SK-N-DZ (cell line): ENCODE results near the gene LENG9.

ENCODE experiments used
- DNase-seq: peaks from one replicate; pipeline ENCODE4 v3.0.0-alpha.2; 2015; ENCODE audit warnings: low spot score

Gene LENG9

DNA sequence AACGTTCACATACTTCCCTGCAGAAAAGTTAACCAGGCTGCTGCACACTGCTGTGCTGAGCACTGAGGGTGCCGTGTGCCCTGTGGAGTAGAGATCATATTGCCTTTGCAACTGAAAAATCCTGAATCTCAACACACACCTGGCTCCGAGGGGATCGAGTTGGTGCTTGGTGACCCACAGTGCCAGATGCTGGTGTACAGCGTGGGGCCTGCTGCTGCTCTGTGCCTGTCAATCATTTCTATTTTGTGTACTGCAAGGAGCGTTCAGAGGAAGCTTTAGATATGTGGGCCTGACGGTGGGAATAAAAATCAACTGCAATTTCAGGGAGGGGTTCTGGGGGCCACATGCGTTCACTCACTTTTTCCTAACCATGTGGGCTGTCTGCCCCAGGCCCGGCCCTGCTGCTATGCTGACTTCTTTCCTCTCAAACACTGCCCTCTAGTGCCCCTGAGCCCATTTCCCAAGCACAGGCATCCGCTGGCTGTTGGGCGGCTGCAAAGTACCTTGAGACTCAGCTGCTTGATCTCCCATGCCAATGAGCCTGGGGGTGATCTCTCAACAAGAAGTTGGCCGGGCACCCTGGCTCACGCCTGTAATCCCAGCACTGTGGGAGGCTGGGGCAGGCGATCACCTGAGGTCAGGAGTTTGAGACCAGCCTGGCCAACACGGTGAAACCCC is 24.3 kb downstream of the LENG9 start:
- no peak for DNase-seq

DNA sequence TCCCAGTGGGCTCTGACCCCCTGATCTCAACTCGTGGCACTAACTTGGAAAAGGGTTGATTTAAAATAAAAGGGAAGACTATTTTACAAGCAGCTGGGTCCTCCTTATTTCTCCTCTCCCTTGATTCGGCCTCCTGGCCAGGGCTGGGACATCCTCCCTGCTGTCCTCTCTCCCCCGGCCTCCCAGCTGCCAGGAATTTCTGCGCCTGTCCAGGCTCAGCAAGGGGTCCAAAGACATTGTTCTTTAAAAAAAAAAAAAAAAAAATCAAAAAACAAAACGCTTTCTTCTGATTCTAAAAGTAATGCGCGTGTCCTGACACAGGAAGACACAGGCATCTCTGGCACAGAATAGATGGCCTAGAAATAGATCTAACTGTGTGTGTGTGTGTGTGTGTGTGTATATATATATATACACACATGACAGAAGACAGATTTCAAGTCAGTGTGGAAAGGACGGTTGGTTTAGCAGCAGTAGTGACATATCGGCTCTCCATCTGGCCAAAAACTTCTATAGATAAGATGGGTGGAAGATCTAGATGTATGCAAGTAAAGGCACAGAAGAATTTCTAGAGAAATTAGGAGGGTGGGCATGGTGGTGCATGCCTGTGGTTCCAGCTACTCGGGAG is 26.8 kb downstream of the LENG9 start:
- DNase-seq = no peak

DNA sequence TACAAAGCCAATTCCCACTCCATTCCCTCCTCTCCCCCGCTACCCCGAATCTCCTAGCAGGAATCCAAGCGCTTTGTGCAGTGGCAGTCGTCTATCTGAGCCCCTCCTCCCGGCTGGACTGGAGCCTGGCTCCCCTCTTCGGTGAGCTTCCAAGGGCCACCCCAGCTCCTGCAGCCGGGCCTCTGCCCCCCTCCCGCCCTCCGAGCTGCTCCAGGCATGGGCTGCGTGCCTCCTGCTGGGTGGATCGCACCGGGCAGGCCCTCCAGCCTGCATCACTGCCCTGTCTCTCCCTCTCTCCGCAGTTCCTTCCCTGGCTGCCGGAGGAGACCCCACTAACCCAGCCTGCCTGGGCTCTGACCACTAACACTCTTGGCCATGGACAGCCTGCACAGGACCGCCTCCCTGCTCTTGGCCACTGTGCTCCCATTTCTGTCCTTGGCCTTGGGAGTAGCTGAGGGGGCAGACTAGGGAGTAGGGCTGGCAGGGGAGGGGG is 27.5 kb downstream of the LENG9 start:
- no peak for DNase-seq

DNA sequence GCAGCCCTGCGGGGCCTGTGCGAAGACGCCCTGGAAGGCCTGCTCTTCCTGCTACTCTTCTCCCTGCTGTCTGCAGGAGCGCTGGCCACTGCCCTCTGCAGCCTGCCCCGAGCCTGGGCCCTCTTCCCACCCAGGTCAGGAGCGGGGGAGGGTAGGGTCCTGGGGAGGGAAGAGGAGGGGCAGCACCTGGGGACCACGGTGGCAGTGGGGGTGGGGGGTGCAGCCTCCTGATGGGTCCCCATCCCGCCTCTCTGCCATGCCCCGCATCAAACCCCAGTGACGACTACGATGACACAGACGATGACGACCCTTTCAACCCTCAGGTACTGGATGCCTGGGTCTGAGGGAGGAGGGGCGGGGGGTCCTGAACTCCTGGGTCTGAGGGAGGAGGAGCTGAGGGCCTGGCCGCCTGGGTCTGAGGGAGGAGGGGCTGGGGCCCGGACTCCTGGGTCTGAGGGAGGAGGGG is 28.0 kb downstream of the LENG9 start:
- DNase-seq = no peak

DNA sequence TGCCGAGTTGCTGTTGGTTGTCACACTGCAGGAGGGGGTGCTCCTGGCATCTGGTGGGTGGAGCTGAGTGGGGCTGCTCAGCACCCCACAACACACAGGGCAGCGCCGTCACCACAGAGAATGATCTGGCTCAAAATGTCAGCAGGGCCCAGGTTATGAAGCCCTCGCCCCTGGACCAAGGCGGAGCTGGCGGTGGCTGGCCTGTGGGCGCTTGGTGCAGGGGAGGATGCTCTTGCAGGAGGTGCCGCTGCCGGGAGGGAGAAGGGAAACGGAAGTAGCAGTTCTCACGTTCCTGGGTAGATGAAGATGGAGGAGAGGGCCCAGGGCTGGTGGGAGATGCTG is 28.7 kb downstream of the LENG9 start:
- no peak for DNase-seq

DNA sequence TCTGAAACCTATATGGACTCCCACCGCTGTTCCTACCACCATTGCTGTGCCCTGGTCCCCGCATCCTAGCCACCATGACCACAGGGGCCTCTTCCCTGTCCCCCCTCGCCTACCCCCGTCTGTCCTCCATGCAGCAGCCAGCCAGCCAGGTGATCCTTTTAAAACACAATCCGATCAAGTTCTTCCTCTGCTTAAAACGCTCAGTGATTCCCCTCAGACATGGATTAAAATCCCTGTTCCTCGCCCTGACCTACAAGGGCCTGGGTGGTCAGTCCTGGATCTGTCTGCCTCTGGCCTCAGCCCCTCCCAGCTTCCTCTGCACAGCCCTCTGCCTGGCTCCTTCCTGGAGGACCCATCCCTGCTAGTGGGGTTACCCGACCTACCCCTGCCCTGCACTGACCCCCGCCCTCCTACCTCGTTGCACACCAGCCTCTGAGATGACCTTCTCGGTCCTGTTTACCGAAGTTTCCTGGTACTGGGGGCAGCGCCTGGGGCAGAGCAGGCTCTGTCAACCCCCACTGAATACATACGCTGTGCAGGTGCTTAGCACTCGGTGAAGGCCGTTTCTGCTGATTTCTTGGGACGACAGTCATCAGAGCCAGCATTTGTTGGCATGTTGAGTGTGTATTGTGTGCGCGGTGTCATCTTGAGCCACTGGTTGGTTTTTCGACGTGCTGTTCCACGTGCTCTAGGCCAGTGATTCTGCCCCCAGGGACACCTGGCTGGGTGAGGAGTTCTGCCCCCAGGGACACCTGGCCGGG is 29.3 kb downstream of the LENG9 start:
- no peak for DNase-seq

DNA sequence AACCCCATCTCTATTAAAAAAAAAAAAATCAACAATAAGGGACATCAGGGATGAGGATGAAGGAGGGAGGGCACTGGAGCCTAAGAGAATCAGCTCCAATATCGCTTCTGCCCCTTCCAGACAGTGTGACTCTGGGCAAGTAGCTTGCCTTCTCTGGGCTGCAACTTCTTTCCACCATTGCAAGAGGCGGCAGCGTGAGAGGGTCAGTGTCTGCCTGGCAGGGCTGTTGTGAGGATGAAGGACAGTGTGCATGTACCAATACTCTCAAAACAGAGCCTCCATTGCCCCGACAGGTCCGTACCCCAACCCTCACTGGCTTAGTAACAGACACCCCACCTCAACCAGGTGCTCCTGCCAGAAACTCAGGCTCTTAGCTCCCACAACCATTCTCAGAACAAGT is 29.9 kb downstream of the LENG9 start:
- DNase-seq = no peak

DNA sequence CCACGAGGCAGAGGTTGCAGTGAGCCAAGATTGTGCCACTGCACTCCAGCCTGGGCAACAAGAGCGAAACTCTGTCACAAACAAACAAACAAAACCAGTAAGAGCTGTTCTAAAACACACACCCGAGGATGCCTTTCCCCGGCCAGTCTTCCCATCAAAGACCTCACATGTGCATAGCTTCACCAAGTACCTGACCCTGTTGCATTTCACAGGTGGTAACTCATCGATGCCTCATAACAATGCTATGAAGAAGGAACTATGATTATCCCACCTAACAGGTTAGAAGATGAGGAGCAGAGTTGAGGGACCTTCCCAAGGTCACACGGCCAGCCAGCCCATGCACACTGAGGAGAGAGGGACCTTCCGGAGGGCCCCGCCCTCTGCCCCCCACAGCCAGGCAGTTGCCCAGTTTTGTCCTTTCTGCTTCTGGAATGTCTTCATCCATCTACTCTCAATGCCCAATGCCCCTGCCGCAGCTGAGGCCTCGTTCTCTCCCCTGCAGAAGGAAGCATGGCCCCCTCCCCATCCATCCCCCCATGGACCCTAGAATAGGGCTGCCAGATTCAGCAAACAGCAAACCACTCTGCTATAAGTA is 31.3 kb downstream of the LENG9 start:
- no peak for DNase-seq

DNA sequence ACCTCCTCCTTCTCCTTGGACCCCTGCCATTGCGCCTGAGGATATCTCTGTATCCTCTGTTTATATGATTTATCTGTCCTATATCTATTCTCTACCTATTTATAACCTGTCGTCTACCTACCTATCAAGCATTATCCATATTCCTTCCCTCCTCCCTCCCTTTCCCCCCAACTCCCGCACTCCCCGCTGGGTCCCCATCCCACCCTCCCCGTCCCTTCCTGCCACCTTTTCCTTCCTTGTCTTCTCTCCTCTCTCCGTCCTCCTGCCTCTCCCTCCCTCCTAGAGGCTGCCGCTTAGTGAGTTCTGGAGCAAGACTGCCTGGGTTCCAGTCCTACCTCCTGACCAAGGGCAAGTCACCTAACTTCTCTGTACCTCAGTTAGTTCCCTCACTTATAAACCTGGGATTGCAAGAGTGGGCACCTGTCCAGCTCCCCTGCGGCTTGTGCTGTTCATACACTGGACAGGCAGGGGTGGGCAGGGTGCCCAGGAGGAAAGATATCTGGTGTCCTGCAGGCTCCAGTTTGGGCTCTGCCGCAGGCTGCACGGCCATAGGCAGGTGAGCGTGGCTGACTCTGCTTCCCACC is 32.2 kb downstream of the LENG9 start:
- no peak for DNase-seq

DNA sequence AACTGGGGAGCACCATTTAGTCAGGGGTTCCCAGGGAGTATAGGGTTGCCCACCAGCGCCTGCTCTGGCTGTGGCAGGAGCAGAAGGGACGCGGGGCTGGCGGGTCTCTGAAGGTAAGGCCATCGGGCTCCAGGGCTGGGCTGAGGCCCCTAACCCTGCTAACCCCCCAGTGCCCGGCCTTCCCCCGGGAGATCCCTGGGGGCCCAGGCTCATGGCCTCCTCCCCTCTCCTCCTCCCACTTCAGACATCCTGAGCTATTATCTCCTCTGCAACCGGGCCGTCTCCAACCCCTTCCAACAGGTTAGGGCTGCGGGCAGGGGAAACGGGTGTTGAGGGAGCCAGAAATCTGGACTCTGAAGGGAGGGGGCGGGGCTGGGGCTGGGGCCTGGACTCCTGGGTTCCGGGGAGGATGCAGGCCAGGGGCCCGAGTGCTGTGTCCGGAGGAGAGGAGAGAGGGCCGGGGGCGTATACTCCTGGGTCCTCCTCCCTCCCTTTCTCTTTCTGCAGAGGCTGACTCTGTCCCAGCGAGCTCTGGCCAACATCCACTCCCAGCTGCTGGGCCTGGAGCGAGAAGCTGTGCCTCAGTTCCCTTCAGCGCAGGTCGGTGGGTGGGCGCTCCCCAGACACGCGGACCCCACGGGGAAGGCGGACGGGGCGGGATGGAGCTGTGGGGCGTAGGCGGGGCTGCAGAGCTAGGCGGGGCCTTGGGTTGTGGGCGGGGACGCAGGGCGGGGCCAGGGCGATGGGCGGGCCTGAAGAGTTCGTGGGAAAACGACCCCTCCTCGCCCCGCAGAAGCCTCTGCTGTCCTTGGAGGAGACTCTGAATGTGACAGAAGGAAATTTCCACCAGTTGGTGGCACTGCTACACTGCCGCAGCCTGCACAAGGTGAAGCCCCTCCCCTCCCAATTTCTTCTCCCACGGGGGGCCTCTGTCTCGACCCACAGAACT is 33.0 kb downstream of the LENG9 start:
- peak; percentile 52 for DNase-seq

DNA sequence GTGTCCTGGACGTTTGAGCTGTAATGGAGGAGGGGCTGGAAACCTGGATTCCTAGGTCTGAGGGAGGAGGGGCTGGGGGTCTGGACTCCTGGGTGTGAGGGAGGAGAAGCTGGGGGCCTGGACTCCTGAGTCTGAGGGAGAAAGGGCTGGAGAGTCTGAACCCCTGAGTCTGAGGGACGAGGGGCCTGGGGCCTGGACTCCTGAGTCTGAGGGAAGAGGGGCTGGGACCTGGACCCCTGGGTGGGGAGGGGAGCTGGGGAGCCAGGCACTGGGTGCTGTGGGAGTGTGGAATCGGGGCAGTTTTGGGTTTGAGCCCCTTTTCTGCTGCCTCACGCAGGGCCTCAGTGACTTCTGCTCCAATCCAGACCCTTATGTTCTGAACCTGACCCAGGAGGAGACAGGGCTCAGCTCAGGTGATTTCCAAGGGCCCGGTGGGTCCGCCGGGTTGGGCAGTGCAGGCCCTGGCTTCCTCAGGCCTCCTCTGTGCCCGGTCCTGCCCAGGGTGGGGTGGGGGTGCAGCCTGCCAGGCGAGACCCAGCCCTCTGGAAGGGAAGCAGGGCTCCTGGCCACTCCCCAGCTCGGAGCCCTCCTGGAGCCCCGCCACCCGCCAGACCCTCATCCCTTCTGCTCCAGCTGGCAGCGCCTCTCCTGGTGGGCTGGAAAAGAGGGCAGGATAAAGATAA is 33.9 kb downstream of the LENG9 start:
- DNase-seq = no peak

DNA sequence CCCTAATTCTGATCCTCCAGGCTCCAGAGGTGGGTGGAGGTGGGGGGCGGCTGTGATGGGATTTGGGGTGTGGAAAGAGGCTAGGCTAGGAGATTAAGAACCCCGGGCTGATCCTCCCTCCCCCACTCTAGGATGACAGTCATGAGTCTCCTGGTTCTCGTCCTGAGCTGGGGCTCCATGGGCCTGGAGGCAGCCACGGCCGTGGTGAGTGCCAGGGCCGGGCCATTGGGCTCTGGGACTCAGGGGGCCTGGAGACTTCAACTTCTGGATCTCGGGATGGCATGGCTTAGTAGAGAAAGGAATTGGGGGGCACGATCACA is 34.4 kb downstream of the LENG9 start:
- DNase-seq = no peak

DNA sequence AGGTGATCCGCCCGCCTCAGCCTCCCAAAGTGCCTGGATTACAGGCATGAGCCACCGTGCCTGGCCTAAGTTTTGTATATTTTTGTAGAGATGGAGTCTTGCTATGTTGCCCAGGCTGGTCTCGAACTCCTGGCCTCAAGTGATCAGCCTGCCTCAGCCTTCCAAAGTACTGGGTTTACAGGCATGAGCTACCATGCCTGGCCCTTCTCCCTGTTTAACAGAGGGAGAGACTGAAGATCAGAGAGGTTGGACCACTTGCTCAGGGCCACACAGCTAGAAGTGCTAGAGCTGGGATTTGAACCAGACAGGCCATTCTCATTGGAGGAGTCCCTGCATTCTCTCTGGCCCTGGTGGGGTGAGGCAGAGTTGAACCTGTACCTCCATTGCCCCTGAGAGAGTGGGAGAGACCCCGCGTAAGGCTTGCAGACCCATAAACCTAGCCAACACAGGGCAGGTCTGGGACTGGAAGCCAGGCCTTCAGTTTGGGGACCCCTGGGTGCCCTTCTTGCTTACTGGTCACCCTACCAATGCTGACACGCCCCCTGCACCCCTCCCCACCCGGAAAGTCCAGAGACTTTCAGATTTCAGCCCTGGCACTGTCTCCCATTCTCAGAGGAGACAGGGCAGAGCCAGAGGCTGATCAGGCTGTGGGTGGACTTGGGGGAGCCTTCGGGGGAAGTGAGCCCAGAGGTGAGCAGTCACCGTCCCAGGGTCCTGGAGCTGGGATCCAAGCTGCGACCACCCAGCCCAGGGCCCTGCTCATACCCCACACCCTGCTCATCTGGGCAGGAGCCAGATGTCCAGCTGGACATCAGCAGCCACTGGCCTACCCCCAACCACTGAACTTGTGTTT is 35.0 kb downstream of the LENG9 start:
- DNase-seq = no peak

DNA sequence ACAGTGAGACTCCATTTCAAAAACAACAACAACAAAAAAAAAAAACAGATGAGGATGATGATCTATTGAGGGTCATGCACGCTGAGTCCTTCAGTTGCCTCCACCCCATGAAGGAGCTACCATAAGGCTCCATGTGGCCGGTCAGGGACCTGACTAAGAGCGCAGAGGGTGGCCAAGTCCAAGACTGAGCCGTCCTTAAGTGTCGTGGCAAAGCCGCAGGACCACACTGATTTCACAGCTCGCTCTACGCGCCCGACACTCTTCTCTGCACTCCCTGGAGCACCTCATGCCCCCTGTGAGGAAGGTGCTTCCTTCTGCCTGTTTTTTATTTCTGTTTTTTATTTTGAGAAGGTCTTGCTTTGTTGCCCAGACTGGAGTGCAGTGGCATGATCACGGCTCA is 36.0 kb downstream of the LENG9 start:
- no peak for DNase-seq

DNA sequence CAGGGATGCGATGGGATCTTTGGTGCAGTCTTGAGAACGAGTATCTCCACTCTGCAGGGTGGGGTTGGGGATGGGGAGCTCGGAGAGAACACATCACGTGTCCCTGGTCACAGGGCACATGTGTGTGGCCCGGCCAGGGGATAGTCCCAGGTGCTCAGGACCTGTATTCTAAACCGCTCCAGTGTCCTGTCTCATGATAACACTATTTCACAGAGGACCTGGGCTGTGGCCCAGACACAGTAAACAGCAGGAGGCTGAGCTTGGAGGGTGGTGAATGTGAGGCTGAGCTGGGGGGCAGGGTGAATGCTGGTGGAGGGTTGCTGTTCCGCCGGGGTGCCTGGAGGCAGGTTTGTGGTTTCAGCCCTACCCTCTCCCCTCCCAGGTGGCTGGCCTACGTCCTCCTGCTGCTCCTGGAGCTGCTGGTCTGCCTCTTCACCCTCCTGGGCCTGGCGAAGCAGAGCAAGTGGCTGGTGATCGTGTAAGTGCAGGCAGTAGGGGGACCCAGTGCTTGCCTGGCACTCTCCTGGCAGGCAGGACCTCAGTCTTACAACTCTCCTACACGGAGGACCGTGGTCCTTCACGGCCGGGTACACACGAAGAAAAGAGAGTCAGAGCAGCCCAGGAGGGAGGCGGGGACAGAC is 37.2 kb downstream of the LENG9 start:
- DNase-seq = no peak

DNA sequence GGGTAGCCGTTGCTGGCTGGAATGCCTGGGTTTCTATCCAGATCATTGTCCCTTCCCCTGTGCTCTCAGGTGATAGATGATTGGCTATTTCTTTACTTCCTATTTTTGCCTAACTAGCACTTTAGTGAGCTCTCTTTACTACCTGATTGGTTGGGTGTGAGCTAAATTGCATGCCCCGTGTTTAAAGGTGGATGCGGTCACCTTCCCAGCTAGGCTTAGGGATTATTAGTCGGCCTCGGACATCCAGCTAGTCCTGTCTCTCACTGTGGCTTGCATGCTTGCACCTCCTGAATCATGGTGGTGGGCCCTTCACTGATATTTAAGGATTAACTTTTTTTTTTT is 38.2 kb downstream of the LENG9 start:
- DNase-seq = no peak

DNA sequence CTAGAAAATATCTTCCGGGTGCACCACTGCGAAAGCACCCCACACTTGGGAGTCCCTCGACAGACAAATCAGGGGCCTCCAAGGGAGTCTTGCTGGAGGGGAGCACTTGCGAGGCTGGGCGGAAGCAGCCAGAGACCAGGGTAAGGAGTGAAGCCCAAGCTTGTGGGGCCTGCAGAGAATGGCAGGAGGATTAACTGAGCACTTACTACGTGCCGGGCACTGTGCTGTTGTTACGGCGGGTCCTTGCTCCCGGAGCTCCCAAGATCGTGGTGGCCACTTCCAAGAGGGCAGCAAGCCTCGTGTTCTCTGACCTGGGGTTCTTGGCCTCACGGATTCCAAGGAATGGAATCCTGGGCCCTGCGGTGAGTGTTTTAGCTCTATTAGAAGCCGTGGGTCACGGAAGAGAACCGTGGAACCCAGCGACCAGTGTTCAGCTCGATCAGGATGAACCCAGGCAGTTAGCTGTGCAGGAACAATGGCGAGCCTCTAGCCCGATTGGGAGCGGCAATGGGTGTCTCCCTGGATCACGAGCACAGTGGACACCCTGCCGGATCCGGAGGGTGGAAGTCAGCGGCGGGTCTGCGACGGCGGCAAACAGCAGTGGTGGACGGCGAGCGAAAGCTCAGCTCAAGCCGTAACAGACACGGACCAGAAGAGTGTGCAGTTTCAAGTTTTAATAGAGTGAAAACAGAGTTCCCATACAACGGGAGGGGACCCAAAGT is 38.8 kb downstream of the LENG9 start:
- DNase-seq = no peak

DNA sequence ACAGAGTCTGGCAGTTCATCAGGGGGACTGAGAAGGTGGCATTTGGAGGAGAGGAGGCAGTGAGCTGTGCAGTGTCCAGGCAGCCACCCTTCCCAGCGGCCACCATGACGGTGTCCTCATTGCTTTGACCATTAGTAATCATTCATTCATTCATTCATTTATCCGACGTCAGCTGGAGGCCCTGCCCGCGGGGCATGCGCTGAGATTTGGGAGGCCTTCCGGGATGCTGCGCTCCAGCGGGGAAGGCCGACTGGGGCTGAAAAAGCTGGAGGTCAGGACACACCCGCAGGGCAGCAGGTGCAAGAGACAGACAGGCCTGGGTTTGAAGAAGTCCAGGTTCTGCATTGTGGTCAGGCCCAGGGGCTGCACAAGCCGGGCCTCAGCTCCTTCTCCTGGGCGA is 39.4 kb downstream of the LENG9 start:
- no peak for DNase-seq
